Measurements from ENCODE around the gene ZSCAN9. TPM values are rescaled to one million over a fixed set of nuclear protein-coding genes. Genes with fewer than 3 reads are reported as not detected.

The ZSCAN9 gene
- total and polyA plus RNA-seq, 2 of the 13 experiments (the other 11 are each of a cell fraction or from before 2014, with no cell fraction given), result 14.6 to 17.8 TPM

- no peak for TF ChIP-seq ZNF407 (CRISPR knock-in tag; IDR thresholded peaks at IDR 0.05; ENCODE audit: not compliant biosample characterization)
- TF ChIP-seq SMARCC2 (IDR thresholded peaks at IDR 0.05), result no peak
- TF ChIP-seq SKI (IDR thresholded peaks at IDR 0.05; ENCODE audit: partially characterized antibody), result peak; percentile 9
- TF ChIP-seq HOMEZ (CRISPR knock-in tag; IDR thresholded peaks at IDR 0.05; ENCODE audit: low read depth), result no peak
- peak; percentile 42; the same call in 1 of the 2 replicates for TF ChIP-seq ZNF335 (CRISPR knock-in tag; IDR thresholded peaks at IDR 0.05)
- no peak for TF ChIP-seq KDM3A (CRISPR knock-in tag; IDR thresholded peaks at IDR 0.05; ENCODE audit: low read depth)
- peak; percentile 86 for TF ChIP-seq RBFOX2 (IDR thresholded peaks at IDR 0.05; ENCODE audit: low read depth, low read length)
- TF ChIP-seq ZNF280B (CRISPR knock-in tag; IDR thresholded peaks at IDR 0.05; ENCODE audit: borderline replicate concordance), result peak; percentile 36; the same call in 1 of the 2 replicates
- TF ChIP-seq, protein P1, sequence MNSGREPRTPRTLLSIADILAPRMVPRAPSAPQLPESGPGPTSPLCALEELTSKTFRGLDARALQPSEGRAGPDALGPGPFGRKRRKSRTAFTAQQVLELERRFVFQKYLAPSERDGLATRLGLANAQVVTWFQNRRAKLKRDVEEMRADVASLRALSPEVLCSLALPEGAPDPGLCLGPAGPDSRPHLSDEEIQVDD (CRISPR knock-in tag; IDR thresholded peaks at IDR 0.05; ENCODE audit: borderline replicate concordance), result peak; percentile 77; the same call in 1 of the 2 replicates
- no peak for TF ChIP-seq FOXO4 (CRISPR knock-in tag; conservative IDR thresholded peaks at IDR 0.05)
Measured at GRCh38 chr6:28218312-28219248, 6.5 kb upstream of the ZSCAN9 start (continued).
